Embryonic facial prominence (tissue), 1 donor: ENCODE measurements around the gene FARP1.

ENCODE experiments used
- DNase-seq: peaks from one replicate; pipeline ENCODE4 v3.0.0-alpha.2; 2016; ENCODE audit errors: extremely low spot score

Gene FARP1

GRCh38 chr13:98142380-98143156 lies at the start of gene FARP1:
Gene FARP1, plus strand, starts transcription at chr13:98143094. Its CDS starts 70,149 bp downstream, at chr13:98213243.
- no peak for DNase-seq

- DNase-seq, result no peak
Measured at GRCh38 chr13:98094678-98095266, 48.1 kb upstream of the FARP1 start.

GRCh38 chr13:98096059-98096458 lies 46.8 kb upstream of the FARP1 start:
- DNase-seq, result no peak

- no peak for DNase-seq
Measured at GRCh38 chr13:98097749-98098148, 45.1 kb upstream of the FARP1 start.

- DNase-seq, result no peak
Measured at GRCh38 chr13:98098516-98098915, 44.4 kb upstream of the FARP1 start.

GRCh38 chr13:98099627-98100026 lies 43.3 kb upstream of the FARP1 start:
- no peak for DNase-seq

- no peak for DNase-seq
Measured at GRCh38 chr13:98100481-98100880, 42.4 kb upstream of the FARP1 start.

GRCh38 chr13:98103531-98103930 lies 39.4 kb upstream of the FARP1 start:
- no peak for DNase-seq

GRCh38 chr13:98103942-98104880 lies 38.7 kb upstream of the FARP1 start:
- DNase-seq, result no peak

GRCh38 chr13:98105929-98106336 lies 37.0 kb upstream of the FARP1 start:
- DNase-seq, result no peak

GRCh38 chr13:98108341-98108740 lies 34.6 kb upstream of the FARP1 start:
- no peak for DNase-seq

GRCh38 chr13:98109226-98109853 lies 33.6 kb upstream of the FARP1 start:
- DNase-seq, result no peak

- no peak for DNase-seq
Measured at GRCh38 chr13:98110749-98111148, 32.1 kb upstream of the FARP1 start.

GRCh38 chr13:98111168-98112098 lies 31.5 kb upstream of the FARP1 start:
- DNase-seq, result no peak

GRCh38 chr13:98112456-98112855 lies 30.4 kb upstream of the FARP1 start:
- no peak for DNase-seq

- DNase-seq, result no peak
Measured at GRCh38 chr13:98118865-98119264, 24.0 kb upstream of the FARP1 start.

- DNase-seq, result no peak
Measured at GRCh38 chr13:98123176-98123575, 19.7 kb upstream of the FARP1 start.

GRCh38 chr13:98129059-98129746 lies 13.7 kb upstream of the FARP1 start:
- DNase-seq, result no peak

- no peak for DNase-seq
Measured at GRCh38 chr13:98133946-98134345, 8.9 kb upstream of the FARP1 start.

- DNase-seq, result no peak
Measured at GRCh38 chr13:98134901-98135300, 8.0 kb upstream of the FARP1 start.
